PC-3 (cell line): ENCODE results near the gene RACK1.

Experiments
- CTCF ChIP-seq: fragments of 300-600 bp; sonication (generic); conservative IDR thresholded peaks from 2 replicates; pipeline ENCODE4 v1.5.1; 2017; ENCODE audit warnings: antibody characterized with exemption, low read depth, mild to moderate bottlenecking, low read length
- EZH2phosphoT487 ChIP-seq: fragments of 300-600 bp; sonication (generic); IDR thresholded peaks from 2 replicates; pipeline ENCODE4 v1.6.1; 2018; ENCODE audit warnings: mild to moderate bottlenecking, antibody characterized with exemption, low read length, borderline replicate concordance

DNA sequence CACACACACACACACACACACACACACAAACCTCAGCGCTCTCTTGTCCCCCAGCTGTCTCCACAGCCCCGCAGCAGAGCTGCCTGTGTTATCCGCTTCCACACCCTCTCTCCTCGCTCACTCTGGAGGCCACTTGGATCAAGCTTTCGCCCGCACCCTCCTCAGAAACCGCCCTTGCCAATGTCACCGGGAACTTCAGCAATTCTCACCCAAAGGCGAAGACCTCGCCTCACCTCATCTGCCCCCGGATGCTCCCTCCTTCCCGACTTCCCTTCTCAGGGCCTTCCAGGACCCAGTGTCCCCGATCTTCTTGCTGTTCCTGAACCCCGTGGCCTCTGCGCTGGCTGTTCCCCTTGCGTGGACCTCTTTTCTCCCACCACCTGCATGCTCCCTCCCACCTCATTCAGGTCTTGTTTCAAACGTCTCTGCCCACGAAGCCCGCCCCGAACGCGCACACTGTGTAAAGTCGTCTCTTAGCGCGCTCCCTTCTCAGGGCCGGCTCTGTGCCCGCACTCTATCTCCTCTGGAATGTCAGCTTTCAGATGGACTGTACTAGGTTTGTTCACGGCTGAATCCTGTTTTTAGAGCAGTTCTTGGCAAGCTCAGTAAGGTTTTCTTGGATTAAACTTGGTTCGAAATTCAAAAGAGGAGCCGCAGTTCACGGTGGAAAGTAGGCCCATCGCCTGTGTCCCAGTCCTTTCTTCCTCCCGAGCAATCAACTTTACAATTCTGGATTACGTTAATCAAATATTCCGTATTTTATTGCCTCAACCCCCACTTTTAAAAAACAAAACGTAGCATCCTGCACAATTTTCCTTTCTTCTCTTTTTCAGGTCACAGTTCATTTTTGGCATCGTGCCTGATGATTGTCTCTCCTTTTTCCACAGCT is 37.7 kb downstream of the RACK1 start:
- TF ChIP-seq CTCF: no peak
- TF ChIP-seq EZH2phosphoT487: no peak
